ENCODE measurements around the gene KCNAB1. TPM values are rescaled to one million over a fixed set of nuclear protein-coding genes. Genes with fewer than 3 reads are reported as not detected.
"Not testable (repeated sequence)": the region's sequence is repeated elsewhere in the genome, so short reads cannot be mapped to it uniquely, and the experiment has no call there.

The KCNAB1 gene
- total RNA-seq, 1 donor from 2014 or later: 2.0 TPM

DNA sequence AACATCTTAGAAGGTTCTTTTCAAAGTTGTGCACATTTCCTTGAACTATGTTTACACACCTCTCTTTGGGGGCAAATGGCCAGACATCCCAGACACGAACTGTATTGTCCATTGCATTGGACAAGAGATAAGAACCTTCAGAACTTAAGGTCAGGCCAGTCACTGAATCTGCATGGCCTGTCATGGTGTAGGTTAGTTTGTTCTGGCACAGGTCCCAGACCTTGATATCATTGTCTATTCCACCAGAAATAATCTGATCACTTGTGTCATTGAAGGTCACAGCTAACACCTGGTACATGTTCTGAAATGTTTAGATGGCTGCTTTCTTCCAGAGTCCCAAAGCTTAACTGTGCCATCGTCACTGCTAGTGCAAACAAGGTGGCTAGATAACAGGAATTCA, 55.7 kb downstream of the KCNAB1 start:
- peak in 1 of 2 donors; percentile 50 for DNase-seq (ENCODE audit: low read depth in 2 of 2)

DNA sequence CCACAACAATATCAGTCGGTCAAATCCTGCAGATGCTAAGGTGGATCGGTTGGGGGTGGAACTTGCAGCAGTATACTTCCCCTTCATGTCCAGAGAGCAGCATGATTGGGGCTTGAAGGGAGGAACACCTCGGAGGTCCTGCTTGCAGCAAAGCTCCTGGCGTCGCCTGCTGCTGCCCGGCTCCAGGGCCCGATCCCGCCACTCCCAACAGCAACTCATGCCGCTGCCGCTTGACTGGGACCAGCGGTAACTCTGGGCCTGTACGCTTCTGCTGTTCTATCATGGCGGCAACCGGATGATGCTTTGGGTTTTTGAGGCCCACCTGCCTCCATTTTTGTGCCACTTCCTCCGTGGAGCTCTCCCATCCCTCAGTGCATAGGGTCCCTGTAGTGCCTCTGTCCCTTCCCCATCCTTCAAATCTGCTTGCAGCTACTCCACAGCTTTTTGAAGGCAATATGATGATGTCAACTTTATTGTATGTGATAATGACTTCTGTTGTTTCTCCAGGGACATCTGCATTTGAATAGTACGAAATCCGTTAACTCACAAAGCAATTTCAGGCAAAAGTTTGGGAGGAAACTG, 56.3 kb downstream of the KCNAB1 start:
- DNase-seq (ENCODE audit: low read depth in 2 of 2): no peak

- no peak for DNase-seq (ENCODE audit: low read depth in 2 of 2)
Observed at GRCh38 chr3:156180077-156180476, 59.7 kb downstream of the KCNAB1 start.

DNA sequence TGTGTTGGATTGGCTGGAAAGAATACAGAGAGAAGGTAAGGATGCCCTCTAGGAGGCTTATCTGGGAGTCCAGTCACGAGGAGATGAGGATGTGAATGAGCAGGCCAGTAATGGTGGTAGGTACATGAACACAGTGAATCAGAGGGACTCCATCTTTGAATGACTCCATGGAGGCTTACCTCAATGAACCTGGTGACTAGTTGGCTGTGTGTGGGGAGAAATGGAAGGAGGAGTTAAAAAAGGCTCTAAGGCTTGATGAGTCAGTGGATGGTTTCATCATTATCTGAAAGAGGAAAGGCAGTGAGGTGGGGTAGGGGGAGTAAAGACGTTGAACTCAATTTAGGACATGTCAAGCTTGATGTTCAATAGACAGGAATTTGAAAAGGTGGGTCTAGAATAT, 61.1 kb downstream of the KCNAB1 start:
- peak in 1 of 2 donors; percentile 40 for DNase-seq (ENCODE audit: low read depth in 2 of 2)

DNA sequence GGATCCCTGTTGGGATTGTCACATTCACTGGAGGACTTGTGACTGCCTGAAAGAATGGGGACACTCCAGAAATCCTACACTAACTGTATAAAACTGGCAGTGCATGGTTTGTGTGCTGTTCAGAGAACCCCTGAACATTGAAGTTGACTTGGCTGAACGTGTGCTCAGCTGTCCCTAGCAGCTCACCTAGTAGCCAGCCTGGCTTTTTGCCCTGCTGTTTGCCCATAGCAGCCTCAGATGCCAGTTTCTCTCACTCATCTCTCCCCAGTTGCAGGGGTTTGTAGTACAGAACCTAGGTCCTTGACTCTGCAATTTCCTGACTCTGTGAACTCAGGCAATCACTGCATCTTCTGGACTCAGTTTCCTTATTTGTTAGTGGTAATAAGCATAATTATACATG, 63.0 kb downstream of the KCNAB1 start:
- DNase-seq (ENCODE audit: low read depth in 2 of 2): no peak

GRCh38 chr3:156184156-156184555, 63.8 kb downstream of the KCNAB1 start:
- DNase-seq (ENCODE audit: low read depth in 2 of 2): no peak

- DNase-seq (ENCODE audit: low read depth in 2 of 2): peak in 1 of 2 donors; percentile 62
Observed at GRCh38 chr3:156187146-156187769, 66.9 kb downstream of the KCNAB1 start.

GRCh38 chr3:156188757-156189156, 68.4 kb downstream of the KCNAB1 start:
- no peak for DNase-seq (ENCODE audit: low read depth in 2 of 2)

DNA sequence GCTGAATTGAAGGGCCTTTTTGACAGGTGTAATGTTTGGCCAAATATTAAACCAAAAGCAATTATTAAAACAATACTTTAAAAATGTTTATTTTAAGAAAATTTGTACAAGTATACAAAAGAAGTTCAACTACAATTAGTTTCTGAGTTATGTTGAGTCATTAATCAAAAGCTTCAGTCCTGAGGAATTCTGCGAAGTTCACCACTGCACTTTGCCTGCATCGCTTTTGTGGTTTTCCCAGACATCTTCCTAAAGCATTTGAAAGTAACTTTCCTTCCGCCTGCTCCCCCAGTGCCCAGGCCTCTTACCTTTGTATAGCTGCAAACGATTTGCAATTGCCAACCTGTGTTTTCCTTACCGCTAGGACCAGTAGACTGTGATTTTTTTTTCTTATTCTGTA, 69.5 kb downstream of the KCNAB1 start:
- DNase-seq (ENCODE audit: low read depth in 2 of 2): peak in 1 of 2 donors; percentile 23

- not testable (repeated sequence) for DNase-seq (ENCODE audit: low read depth in 2 of 2)
Observed at GRCh38 chr3:156194945-156195344, 74.6 kb downstream of the KCNAB1 start.

- not testable (repeated sequence) for DNase-seq (ENCODE audit: low read depth in 2 of 2)
Observed at GRCh38 chr3:156197152-156197551, 76.8 kb downstream of the KCNAB1 start.

DNA sequence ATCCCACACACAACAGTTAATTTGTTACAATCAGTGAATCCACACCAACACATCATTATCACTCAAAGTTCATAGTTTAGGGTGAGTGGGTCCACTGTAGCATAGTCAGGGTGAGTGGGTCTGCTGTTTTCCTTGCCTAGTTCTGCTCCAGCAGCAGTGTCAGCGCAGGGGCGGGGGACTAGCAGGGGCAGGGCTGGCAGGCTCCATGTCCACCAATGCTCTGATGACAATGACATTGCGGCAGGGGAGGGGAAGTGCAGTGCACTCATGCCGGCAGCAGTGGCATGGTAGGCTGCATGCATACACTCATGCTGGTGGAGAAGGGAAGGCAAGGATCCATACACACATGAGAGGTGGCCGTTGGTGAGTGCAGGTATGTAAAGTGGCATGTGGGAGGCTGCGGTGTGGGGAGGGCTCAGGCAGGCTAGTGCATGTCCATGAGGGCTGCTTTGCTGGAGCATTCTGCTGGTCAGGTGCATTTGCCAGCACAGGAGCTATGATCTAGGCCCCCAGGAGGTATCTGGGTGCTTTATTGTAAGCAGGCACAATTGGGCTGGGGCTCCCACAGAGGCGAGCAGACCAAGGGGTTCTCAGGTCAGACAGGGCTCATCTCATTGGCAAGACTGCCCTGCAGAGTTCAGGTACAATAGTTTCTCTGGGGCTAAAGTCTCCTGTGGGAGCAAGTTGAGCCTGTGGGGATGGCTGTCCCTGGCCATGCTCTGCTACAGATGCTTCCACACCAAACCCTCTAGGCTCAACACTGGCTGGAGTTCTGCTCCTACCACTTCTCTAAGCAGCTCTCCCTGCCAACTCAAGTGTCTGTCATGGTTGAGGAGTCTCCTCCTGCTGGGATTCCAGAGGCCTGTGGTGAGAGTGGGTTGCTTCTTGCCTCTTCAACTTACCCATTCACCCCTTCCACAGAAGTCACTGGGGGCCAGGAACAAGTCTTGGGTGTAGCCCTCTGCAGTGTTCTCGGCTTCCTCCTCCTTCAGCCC, 81.3 kb downstream of the KCNAB1 start:
- DNase-seq (ENCODE audit: low read depth in 2 of 2): no peak

- no peak for DNase-seq (ENCODE audit: low read depth in 2 of 2)
Observed at GRCh38 chr3:156206157-156206556, 85.8 kb downstream of the KCNAB1 start.

GRCh38 chr3:156207802-156208685, 87.7 kb downstream of the KCNAB1 start:
- peak in 1 of 2 donors; percentile 80 for DNase-seq (ENCODE audit: low read depth in 2 of 2)

DNA sequence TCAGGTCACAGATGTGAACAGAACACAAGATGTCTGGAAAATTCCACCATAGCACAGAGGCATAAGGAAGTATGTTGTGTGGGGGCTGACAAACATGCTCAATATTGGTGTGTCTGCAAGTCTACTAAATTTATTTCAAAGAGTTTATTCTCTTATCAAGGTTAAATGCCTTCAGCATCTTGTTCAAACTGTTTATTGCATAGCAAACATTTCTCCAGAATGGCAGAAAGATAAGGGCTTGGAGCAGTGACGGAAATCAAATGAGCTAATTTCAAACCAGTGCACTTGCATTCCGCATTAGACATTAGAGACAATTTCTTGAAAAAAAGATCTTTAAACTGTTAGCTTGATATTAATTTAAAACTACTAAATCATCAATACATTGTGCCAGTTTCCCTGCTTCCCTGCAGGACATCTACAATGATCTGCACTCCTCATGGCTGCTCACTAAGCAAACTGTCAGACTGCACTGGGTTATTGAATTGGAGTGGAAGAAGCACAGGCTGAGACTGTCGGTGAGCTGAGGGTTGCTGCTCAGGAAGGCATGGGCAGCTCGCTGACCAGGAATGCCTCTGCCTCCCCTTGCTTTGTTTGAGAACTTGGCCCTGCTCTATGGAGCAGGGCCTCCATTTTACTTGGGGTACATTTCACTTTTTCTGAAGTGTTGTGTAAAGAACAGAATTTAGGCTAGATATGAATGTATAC, 89.4 kb downstream of the KCNAB1 start:
- DNase-seq (ENCODE audit: low read depth in 2 of 2): no peak

DNA sequence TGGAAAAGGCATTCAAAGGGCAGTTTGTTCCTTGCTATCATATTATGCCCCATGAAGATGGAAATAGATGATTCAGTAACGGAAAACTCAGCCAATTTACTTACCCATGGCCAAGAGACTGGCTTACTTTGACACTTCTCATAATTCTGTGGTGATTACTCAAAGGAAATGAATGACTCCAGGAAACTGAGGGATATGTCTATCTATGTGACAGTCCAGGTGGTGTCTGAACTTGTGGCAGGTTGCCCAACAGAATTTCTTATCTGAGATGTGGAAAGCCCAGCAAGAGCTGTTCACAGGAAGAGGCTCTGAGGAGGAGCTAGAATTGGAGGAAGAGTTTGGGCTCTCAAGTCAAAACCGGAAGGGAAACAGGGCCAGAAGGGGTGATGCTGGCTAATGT, 91.2 kb downstream of the KCNAB1 start:
- DNase-seq (ENCODE audit: low read depth in 2 of 2): peak; percentile 32 to 98

DNA sequence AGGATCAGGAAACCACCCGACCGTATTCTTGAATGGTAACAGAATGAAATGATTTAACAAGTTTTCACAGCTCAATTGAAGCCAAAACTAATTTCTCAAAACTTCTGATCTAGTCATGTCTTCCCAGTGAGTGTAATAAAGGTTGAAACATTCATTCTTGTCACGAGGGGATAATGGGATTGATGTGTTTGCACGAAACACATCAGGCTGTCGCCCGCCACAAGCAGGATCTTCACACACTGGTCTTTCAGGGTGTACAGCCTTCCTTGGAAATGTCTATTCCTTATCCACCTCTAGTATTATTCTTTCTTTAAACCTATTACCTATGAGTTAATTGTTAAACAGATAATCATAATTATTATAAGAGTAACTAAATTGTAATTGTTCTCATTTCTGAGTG, 94.3 kb downstream of the KCNAB1 start:
- no peak for DNase-seq (ENCODE audit: low read depth in 2 of 2)

DNA sequence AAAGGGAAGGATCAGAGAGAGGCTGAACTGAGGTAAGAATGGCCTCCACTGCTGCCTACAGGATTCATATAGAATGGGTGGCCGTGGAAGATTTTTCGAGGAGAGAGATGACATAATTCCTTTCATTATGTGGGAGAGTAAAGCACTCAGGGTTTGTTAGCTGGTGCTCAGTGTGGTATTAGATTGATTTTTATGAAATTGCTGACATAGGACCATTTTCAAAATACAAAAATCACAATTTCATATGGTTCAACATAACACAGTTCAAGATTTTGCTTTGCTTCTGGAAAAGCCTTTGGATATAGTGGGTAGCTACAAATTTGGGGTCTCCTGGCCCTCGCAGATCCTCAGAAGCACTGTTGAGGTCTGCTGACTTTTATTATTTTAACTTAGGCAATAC, 95.4 kb downstream of the KCNAB1 start:
- DNase-seq (ENCODE audit: low read depth in 2 of 2): no peak

DNA sequence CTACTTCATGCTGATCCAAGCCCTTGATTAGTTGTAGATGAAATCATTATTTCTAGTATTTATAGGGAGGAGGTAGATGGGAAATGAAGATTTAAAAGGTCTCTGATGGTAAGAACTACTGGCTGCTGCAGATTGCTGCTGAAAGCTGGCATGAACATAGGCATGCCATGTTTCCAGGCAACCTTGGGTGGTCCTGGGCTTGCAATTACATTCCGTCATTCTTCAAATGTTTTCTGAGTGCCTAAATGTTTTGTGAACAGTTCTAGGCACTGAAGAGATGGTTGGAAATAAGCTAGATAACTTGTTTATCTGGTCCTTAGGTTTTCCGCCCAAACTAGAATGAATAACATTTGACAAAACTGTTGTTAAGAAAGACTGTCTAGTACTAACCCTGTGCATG, 95.8 kb downstream of the KCNAB1 start:
- DNase-seq (ENCODE audit: low read depth in 2 of 2): no peak

DNA sequence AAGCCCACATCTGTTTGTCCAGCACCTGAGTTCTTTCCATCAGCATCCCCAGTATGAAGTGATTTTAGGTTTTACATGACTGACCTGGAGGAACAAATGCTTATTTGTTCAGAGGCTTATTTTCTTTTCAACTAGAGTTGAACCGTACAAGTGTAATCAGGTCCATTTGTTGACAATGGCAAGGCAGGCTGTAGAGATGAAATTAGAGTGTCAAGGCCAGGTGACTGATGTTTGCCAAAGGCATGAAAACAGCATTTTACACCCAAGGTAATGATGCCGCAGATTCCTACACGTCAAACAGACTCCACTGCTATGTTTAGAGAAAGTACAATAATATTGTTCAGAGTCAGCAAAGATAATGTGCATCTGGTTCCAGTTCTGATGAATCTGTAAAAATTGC, 96.5 kb downstream of the KCNAB1 start:
- no peak for DNase-seq (ENCODE audit: low read depth in 2 of 2)

Data from lung microvascular endothelial cell (primary cell).